Parathyroid adenoma (tissue), 2 donors: ENCODE data around the gene RNF141.

Source experiments
- H2AFZ ChIP-seq: fragments of 300-600 bp; sonication (generic); one replicate; pipeline ENCODE4 v1.7.0; 2017; ENCODE audit warnings: antibody characterized with exemption, mild to moderate bottlenecking
- H3K27ac ChIP-seq: fragments of 300-600 bp; sonication (generic); one replicate; pipeline ENCODE4 v1.7.0; 2017
- H3K27me3 ChIP-seq: fragments of 300-600 bp; sonication (generic); one replicate; pipeline ENCODE4 v1.7.0; 2017; ENCODE audit warnings: low read length; ENCODE audit not compliant: control insufficient read depth, insufficient read depth
- H3K36me3 ChIP-seq: fragments of 300-600 bp; sonication (generic); one replicate; pipeline ENCODE4 v1.7.0; 2017; ENCODE audit warnings: low read length; ENCODE audit not compliant: control insufficient read depth, insufficient read depth
- H3K4me1 ChIP-seq: fragments of 300-600 bp; sonication (generic); one replicate; pipeline ENCODE4 v1.7.0; 2017; ENCODE audit warnings: control low read depth
- H3K4me2 ChIP-seq: fragments of 300-600 bp; sonication (generic); one replicate; pipeline ENCODE4 v1.7.0; 2017; ENCODE audit warnings: low read length
- H3K4me3 ChIP-seq: fragments of 300-600 bp; sonication (generic); one replicate; pipeline ENCODE4 v1.7.0; 2017; ENCODE audit warnings: low read depth, low read length
- H3K79me2 ChIP-seq: fragments of 300-600 bp; sonication (generic); one replicate; pipeline ENCODE4 v1.7.0; 2017; ENCODE audit warnings: control low read depth
- H3K9ac ChIP-seq: fragments of 300-600 bp; sonication (generic); one replicate; pipeline ENCODE4 v1.7.0; 2017; ENCODE audit warnings: mild to moderate bottlenecking
- H3K9me3 ChIP-seq: fragments of 300-600 bp; sonication (generic); one replicate; pipeline ENCODE4 v1.7.0; 2017; ENCODE audit warnings: low read length; ENCODE audit not compliant: control insufficient read depth
- TF ChIP-seq, protein P1 (sequence below): fragments of 300-600 bp; sonication (generic); IDR thresholded peaks from one replicate; pipeline ENCODE4 v1.7.0; 2017; ENCODE audit warnings: antibody characterized with exemption, mild to moderate bottlenecking
- donor health status: primary hyperparathyroidism.

RNF141 gene

DNA sequence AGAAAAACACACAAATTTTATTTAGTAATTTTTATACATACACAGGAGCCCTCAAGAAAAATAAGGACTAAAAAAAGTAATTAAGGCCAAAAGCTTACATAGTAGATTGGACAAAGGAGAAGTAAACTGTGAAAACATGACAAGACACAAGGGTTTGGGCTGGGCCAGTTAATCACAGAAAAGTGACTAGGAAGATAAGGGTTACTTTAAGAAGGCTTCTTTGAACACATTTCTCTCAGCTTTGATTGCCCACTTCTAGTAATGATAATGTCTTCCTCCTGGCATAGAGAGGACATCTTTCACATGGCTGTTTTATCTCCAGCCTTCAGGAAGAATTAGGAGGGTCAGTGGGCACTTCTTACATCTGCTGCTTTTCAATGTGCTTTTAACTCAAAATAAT is 3.4 kb downstream of the RNF141 start:
- Histone ChIP-seq H3K27ac (no peak overlapping the region), H3K36me3 (no peaks in the 10 kb centered on the region), H3K4me3 (no peak overlapping the region), H3K9ac (no peak overlapping the region), H2AFZ (no peak overlapping the region), H3K4me1 (no peaks in the 10 kb centered on the region), H3K79me2 (no peaks in the 10 kb centered on the region), H3K27me3 (no peaks in the 10 kb centered on the region), H3K9me3 (no peaks in the 10 kb centered on the region), H3K4me2 (no peak overlapping the region)
- TF ChIP-seq, protein P1, sequence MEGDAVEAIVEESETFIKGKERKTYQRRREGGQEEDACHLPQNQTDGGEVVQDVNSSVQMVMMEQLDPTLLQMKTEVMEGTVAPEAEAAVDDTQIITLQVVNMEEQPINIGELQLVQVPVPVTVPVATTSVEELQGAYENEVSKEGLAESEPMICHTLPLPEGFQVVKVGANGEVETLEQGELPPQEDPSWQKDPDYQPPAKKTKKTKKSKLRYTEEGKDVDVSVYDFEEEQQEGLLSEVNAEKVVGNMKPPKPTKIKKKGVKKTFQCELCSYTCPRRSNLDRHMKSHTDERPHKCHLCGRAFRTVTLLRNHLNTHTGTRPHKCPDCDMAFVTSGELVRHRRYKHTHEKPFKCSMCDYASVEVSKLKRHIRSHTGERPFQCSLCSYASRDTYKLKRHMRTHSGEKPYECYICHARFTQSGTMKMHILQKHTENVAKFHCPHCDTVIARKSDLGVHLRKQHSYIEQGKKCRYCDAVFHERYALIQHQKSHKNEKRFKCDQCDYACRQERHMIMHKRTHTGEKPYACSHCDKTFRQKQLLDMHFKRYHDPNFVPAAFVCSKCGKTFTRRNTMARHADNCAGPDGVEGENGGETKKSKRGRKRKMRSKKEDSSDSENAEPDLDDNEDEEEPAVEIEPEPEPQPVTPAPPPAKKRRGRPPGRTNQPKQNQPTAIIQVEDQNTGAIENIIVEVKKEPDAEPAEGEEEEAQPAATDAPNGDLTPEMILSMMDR = no peak

DNA sequence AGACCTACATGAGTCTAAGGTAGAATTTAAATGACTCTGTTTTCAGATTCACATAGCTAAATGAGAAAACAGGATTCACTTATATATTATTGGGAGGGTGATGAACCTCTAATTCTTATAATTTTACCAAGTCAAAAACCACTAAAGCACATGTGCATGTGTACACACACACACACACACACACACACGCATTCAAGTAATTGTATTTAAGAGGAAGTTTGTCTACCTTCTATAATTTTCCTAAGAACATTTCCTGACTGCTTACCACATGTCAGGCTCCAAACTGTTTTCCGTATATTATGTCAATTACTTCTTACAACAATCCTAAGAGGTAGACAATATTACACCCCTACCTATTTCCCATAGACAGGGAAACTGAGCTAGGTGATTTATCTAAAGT is 6.7 kb downstream of the RNF141 start:
- no peak overlapping the region for H3K4me3 ChIP-seq
- no peak overlapping the region for H3K9ac ChIP-seq
- H3K27ac ChIP-seq = no peak overlapping the region
- no peaks in the 10 kb centered on the region for H3K79me2 ChIP-seq
- H3K4me1 ChIP-seq = no peaks in the 10 kb centered on the region
- no peaks in the 10 kb centered on the region for H3K27me3 ChIP-seq
- H3K9me3 ChIP-seq = no peaks in the 10 kb centered on the region
- TF ChIP-seq, protein P1 = no peak
- H2AFZ ChIP-seq = no peak overlapping the region
- no peak overlapping the region for H3K4me2 ChIP-seq
- H3K36me3 ChIP-seq = no peaks in the 10 kb centered on the region

DNA sequence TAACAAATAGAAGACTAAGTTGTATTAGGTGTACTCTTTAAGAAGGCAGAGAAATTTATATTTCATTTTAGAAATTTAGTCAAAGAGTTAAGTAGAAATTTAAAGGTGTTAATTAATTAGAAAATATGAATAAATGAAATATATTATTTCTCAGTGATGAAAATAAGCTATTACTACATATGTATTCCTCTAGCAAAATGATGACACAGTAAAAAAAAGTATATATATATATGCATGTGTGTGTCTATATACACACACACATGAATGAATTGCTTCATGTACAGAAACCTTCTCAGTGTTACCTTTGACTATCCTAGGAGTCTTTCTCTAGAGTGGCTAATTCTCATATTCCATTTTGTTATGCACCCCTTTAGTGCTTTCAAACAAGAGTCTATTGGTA is 7.7 kb downstream of the RNF141 start:
- Histone ChIP-seq H3K9ac (no peak overlapping the region), H3K27me3 (no peaks in the 10 kb centered on the region), H3K36me3 (no peaks in the 10 kb centered on the region), H3K4me3 (no peak overlapping the region), H3K4me2 (no peak overlapping the region), H3K4me1 (no peaks in the 10 kb centered on the region), H2AFZ (no peak overlapping the region), H3K79me2 (no peaks in the 10 kb centered on the region), H3K9me3 (no peaks in the 10 kb centered on the region), H3K27ac (no peak overlapping the region)
- TF ChIP-seq, protein P1 = no peak

DNA sequence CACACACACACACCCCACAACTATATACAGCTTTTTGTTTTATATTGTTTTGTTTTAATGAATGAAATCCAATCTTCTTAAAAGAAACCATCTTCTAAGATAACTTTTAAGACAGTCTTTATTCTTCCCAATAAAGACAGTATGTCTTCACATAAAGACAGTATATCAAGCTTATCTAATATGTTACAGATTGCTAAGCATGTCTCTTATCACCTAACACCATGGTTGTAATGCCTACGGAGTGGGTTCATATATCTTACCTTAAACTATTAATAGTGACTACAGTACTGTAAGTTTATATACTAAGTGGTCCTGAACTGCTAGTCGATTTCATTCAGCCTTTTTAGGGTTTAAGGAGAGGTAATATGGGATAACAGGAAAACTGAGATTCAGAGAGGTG is 8.5 kb downstream of the RNF141 start:
- Histone ChIP-seq H3K79me2 (no peaks in the 10 kb centered on the region), H3K4me3 (no peak overlapping the region), H3K27me3 (no peaks in the 10 kb centered on the region), H3K9ac (no peak overlapping the region), H3K4me1 (no peaks in the 10 kb centered on the region), H3K4me2 (no peak overlapping the region), H3K9me3 (no peaks in the 10 kb centered on the region), H3K36me3 (no peaks in the 10 kb centered on the region), H3K27ac (no peak overlapping the region), H2AFZ (no peak overlapping the region)
- TF ChIP-seq, protein P1 = no peak

DNA sequence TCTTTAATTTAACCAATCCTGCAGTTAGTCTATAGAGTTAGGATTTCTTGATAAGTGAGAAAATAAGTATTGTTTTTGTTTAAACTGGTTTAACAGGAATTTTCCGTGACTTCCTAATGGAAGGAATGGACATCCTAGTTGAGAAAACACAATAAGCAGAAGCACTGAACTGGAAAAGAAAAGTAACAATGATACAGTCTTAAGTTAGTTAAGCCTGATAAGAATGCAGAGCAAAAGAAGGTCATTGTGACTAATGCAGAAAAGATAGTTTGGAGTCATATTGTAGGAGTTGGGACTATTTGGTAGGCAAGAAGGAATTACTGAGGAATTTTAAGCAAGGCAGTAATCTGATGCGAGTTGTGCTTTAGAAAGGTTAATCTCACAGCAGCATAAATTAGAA is 11.7 kb downstream of the RNF141 start:
- Histone ChIP-seq H3K4me2 (no peak overlapping the region), H3K9me3 (no peaks in the 10 kb centered on the region), H3K27me3 (no peaks in the 10 kb centered on the region), H3K36me3 (no peaks in the 10 kb centered on the region), H2AFZ (no peak overlapping the region), H3K79me2 (no peaks in the 10 kb centered on the region), H3K27ac (no peak overlapping the region), H3K9ac (no peak overlapping the region), H3K4me1 (no peaks in the 10 kb centered on the region), H3K4me3 (no peak overlapping the region)
- TF ChIP-seq, protein P1 = no peak
